Endothelial cell of umbilical vein (primary cell): ENCODE data around the gene HP1BP3. TPM values are rescaled to one million over a fixed set of nuclear protein-coding genes. Genes with fewer than 3 reads are reported as not detected.

Experiments
- BruUV-seq: library from RNA; stranded (reverse); fragments of 400-500 nt; replicated peaks from 2 replicates; lab custom pipeline; 2021; lab: Mats Ljungman, UMichigan
- CTCF ChIA-PET: fragments of 300-600, 350-600 bp; sonication (Branson Sonifier 250); formaldehyde crosslinking; loops from one replicate; lab custom pipeline; 2021; ENCODE audit warnings: antibody characterized with exemption, inconsistent platforms; lab: Charles Lee
- POLR2A ChIA-PET: fragments of 300-600, 350-600 bp; sonication (Branson Sonifier 250); formaldehyde crosslinking; loops from one replicate; lab custom pipeline; 2021; ENCODE audit warnings: antibody characterized with exemption, inconsistent platforms; lab: Charles Lee
- DNase-seq: peaks from one replicate; pipeline ENCODE4 v3.0.0-alpha.2; 2011; ENCODE audit warnings: low read depth, low spot score
- FAIRE-seq: peaks from 2 replicates; lab custom pipeline; 2011; peaks lifted over from hg19 to GRCh38; lab: Jason Lieb, UNC
- H2AFZ ChIP-seq: 2 replicates; pipeline ENCODE4 v1.6.0; 2012; ENCODE audit warnings: low read depth, low read length, control low read depth, inconsistent platforms
- H3K27ac ChIP-seq: 2 replicates; pipeline ENCODE4 v1.5.1; 2011; ENCODE audit warnings: low read depth, mild to moderate bottlenecking, control low read depth, low read length, moderate library complexity; ENCODE audit not compliant: insufficient read depth
- H3K27me3 ChIP-seq, 2 experiments: 2 replicates each; pipeline versions ENCODE4 v1.6.0 to v1.6.1; 2011; ENCODE audit warnings: low read length in 2 of 2, mixed read lengths in 1 of 2; ENCODE audit not compliant: control insufficient read depth in 2 of 2, insufficient read depth in 2 of 2
- H3K36me3 ChIP-seq, 2 experiments: 2 replicates in 1 of 2; 3 replicates in 1 of 2; pipeline ENCODE4 v1.5.1; 2011; ENCODE audit warnings: low read length in 2 of 2, mild to moderate bottlenecking in 1 of 2, moderate library complexity in 1 of 2; ENCODE audit not compliant: control insufficient read depth in 2 of 2, insufficient read depth in 2 of 2; ENCODE audit errors: extremely low read depth in 1 of 2
- H3K4me1 ChIP-seq: 3 replicates; pipeline ENCODE4 v1.5.1; 2011; ENCODE audit warnings: mild to moderate bottlenecking, low read length; ENCODE audit not compliant: control insufficient read depth, insufficient read depth; ENCODE audit errors: extremely low read depth
- H3K4me2 ChIP-seq: 2 replicates; pipeline ENCODE4 v1.6.1; 2011; ENCODE audit warnings: low read length, control low read depth, mixed read lengths; ENCODE audit not compliant: insufficient read depth
- H3K4me3 ChIP-seq, 3 experiments: fragments of 200-600 bp in 1 of 3; sonication (generic), shearing (Covaris generic) in 1 of 3; replicated peaks in 1 of 3; 2 replicates each; pipeline ENCODE4 v1.5.1; 2011 to 2016; ENCODE audit warnings: control low read depth in 3 of 3, low read length in 3 of 3, mild to moderate bottlenecking in 2 of 3, inconsistent platforms in 1 of 3, low read depth in 1 of 3, moderate library complexity in 1 of 3; ENCODE audit not compliant: insufficient read depth in 1 of 3
- H3K79me2 ChIP-seq: 2 replicates; pipeline ENCODE4 v1.6.0; 2012; ENCODE audit warnings: low read length, inconsistent platforms; ENCODE audit not compliant: control insufficient read depth, insufficient read depth
- H3K9ac ChIP-seq: replicated peaks from 2 replicates; pipeline ENCODE3; 2011; ENCODE audit warnings: low read length, control low read depth; ENCODE audit not compliant: insufficient read depth; ENCODE audit errors: extremely low read depth
- H3K9me1 ChIP-seq: replicated peaks from 3 replicates; pipeline ENCODE4 v1.6.0; 2011; ENCODE audit warnings: mild to moderate bottlenecking, low read length; ENCODE audit not compliant: control insufficient read depth, insufficient read depth; ENCODE audit errors: extremely low read depth
- H3K9me3 ChIP-seq: replicated peaks from 2 replicates; pipeline ENCODE4 v1.5.1; 2012; ENCODE audit warnings: low read length, inconsistent platforms; ENCODE audit not compliant: control insufficient read depth, insufficient read depth
- H4K20me1 ChIP-seq: replicated peaks from 2 replicates; pipeline ENCODE3; 2011; ENCODE audit warnings: mild to moderate bottlenecking, low read length; ENCODE audit not compliant: control insufficient read depth, insufficient read depth; ENCODE audit errors: extremely low read depth
- CTCF ChIP-seq, 2 donors: IDR thresholded peaks; 1 replicate in 1 of 2; 2 replicates in 1 of 2; pipeline ENCODE4 v1.5.1; 2011; ENCODE audit warnings: low read length in 2 of 2, mild to moderate bottlenecking in 2 of 2, moderate library complexity in 2 of 2, control low read depth in 1 of 2, inconsistent platforms in 1 of 2, low read depth in 1 of 2; ENCODE audit not compliant: insufficient read depth in 1 of 2; ENCODE audit errors: extremely low read depth in 1 of 2
- EZH2 ChIP-seq: IDR thresholded peaks from 2 replicates; pipeline ENCODE4 v1.6.1; 2012; ENCODE audit warnings: borderline replicate concordance, low read depth, mild to moderate bottlenecking, moderate library complexity, low read length, inconsistent platforms; ENCODE audit not compliant: severe bottlenecking
- FOS ChIP-seq: IDR thresholded peaks from 2 replicates; pipeline ENCODE4 v1.6.1; 2011; ENCODE audit warnings: mild to moderate bottlenecking, low read length, moderate library complexity, borderline replicate concordance; ENCODE audit not compliant: insufficient read depth
- GATA2 ChIP-seq: IDR thresholded peaks from 2 replicates; pipeline ENCODE4 v1.7.0; 2011; ENCODE audit warnings: low read depth, mild to moderate bottlenecking, moderate library complexity, mixed read lengths, low read length; ENCODE audit not compliant: insufficient read length, insufficient read depth
- JUN ChIP-seq: IDR thresholded peaks from 2 replicates; pipeline ENCODE4 v1.6.1; 2011; ENCODE audit warnings: borderline replicate concordance, low read depth; ENCODE audit not compliant: insufficient read length, insufficient read depth
- MAX ChIP-seq: IDR thresholded peaks from 2 replicates; pipeline ENCODE4 v1.6.1; 2011; ENCODE audit not compliant: insufficient read depth, insufficient read length
- MYC ChIP-seq: IDR thresholded peaks from one replicate; pipeline ENCODE4 v1.6.1; 2011; ENCODE audit warnings: mild to moderate bottlenecking, low read depth, low read length
- POLR2A ChIP-seq: IDR thresholded peaks from 2 replicates; pipeline ENCODE4 v1.6.1; 2012; ENCODE audit warnings: low read depth, mild to moderate bottlenecking, control low read depth, low read length
- POLR2AphosphoS5 ChIP-seq: IDR thresholded peaks from 2 replicates; pipeline ENCODE4 v1.6.1; 2012; ENCODE audit warnings: low read depth, mild to moderate bottlenecking, control low read depth, low read length, moderate library complexity; ENCODE audit not compliant: insufficient read depth
- dilution Hi-C: fragments of 300-500 bp; cut with MboI; formaldehyde crosslinking; loops from one replicate; pipeline ENCODE4 v1.15.0; 2019; ENCODE audit warnings: low sequenced_read_pairs; ENCODE audit not compliant: extremely low pct_ligation_motif_present
- intact Hi-C: fragments of 100-400 bp; cut with micrococcal nuclease; formaldehyde crosslinking; loops from one replicate; pipeline ENCODE4 v1.10.0; 2022
- polyA plus RNA-seq, 4 experiments: library from polyadenylated mRNA; depleted of rRNA in 3 of 4; stranded (reverse) in 3 of 4; unstranded in 1 of 4; fragments of >200 nt; gene quantifications; 2 replicates each; pipeline versions ENCODE4 v1.2.1 to v1.2.3, GENCODE V29; 2011 to 2012; ENCODE audit warnings: missing spikeins in 1 of 4
- total RNA-seq: library from RNA; stranded (reverse); gene quantifications from 2 replicates; pipeline ENCODE4 v1.2.3, GENCODE V29; 2021

Gene HP1BP3
- total and polyA plus RNA-seq, 2 donors (not counting 3 experiments of a cell fraction or from before 2014, with no cell fraction given): 87.2 to 231 TPM

- no TSS peak for BruUV-seq
- Histone ChIP-seq H2AFZ (no peak overlapping the region), H3K9me3 (no peaks in the 10 kb centered on the region), H3K36me3 (no peaks in the 10 kb centered on the region), H3K27me3 (no peaks in the 10 kb centered on the region), H3K27ac (no peak overlapping the region), H3K79me2 (no peaks in the 10 kb centered on the region), H4K20me1 (no peaks in the 10 kb centered on the region), H3K4me3 (no peak overlapping the region), H3K4me2 (no peak overlapping the region), H3K9me1 (no peaks in the 10 kb centered on the region), H3K9ac (no peak overlapping the region), H3K4me1 (no peaks in the 10 kb centered on the region)
- FAIRE-seq (peak; percentile 18), DNase-seq (no peak)
- intact Hi-C loops (no loop called here), dilution Hi-C loops (no loop called here)
- TF ChIP-seq POLR2AphosphoS5: no peak
- TF ChIP-seq MAX: no peak
- no peak for TF ChIP-seq JUN
- no peak for TF ChIP-seq POLR2A
- TF ChIP-seq CTCF (IDR thresholded peaks at IDR 0.05; ENCODE audit: extremely low read depth in 1 of 2, insufficient read depth in 1 of 2, low read depth in 1 of 2, low read length in 2 of 2): peak; percentile 11 to 39
- ChIA-PET POLR2A (no interaction called here), CTCF (interaction anchor here (1.2 to 1.4 kb wide), 4 partner anchors 18 to 493 kb away, joined by 3 to 9 read pairs (median 3); partner anchors contain the start of gene HP1BP3)
These were observed 84.7 kb downstream of the HP1BP3 start for GRCh38 chr1:20702416-20702815.

- dilution Hi-C loops: no loop called here
- CTCF ChIA-PET: interaction anchor here (1.2 to 1.4 kb wide), 4 partner anchors 18 to 494 kb away, joined by 3 to 9 read pairs (median 3); partner anchors contain the start of gene HP1BP3
- no peaks in the 10 kb centered on the region for H3K36me3 ChIP-seq
These were observed 85.3 kb downstream of the HP1BP3 start for GRCh38 chr1:20701847-20702246.

More at GRCh38 chr1:20701847-20702246, 85.3 kb downstream of the HP1BP3 start:
- no peaks in the 10 kb centered on the region for H3K27me3 ChIP-seq
- no peaks in the 10 kb centered on the region for H3K9me3 ChIP-seq
- H3K9me1 ChIP-seq: no peaks in the 10 kb centered on the region
- intact Hi-C loops: no loop called here
- H3K4me3 ChIP-seq: no peak overlapping the region
- H3K9ac ChIP-seq: no peak overlapping the region
- TF ChIP-seq CTCF (IDR thresholded peaks at IDR 0.05; ENCODE audit: extremely low read depth in 1 of 2, insufficient read depth in 1 of 2, low read depth in 1 of 2, low read length in 2 of 2) (no peak), POLR2AphosphoS5 (no peak), JUN (no peak), POLR2A (no peak), EZH2 (no peak), FOS (no peak), GATA2 (no peak), MYC (no peak), MAX (no peak)
- H3K4me1 ChIP-seq: peaks cover 4% of the 10 kb centered on the region
- no peak overlapping the region for H3K27ac ChIP-seq
- no peaks in the 10 kb centered on the region for H3K79me2 ChIP-seq
- no peaks in the 10 kb centered on the region for H4K20me1 ChIP-seq
- H2AFZ ChIP-seq: no peak overlapping the region
- POLR2A ChIA-PET: no interaction called here
- BruUV-seq: no TSS peak
- no peak for DNase-seq
- FAIRE-seq: no peak
- H3K4me2 ChIP-seq: no peak overlapping the region
